GM19043 (cell line): ENCODE measurements around the gene NOPCHAP1.
"Not testable (repeated sequence)": the region's sequence is repeated elsewhere in the genome, so short reads cannot be mapped to it uniquely, and the experiment has no call there.

Experiments used
- ATAC-seq: cut with Tn5 transposase; IDR thresholded peaks from one replicate; pipeline ENCODE4 v1.9.1; 2021; ENCODE audit warnings: low read depth; ENCODE audit not compliant: unreplicated experiment

NOPCHAP1 gene, protein sequence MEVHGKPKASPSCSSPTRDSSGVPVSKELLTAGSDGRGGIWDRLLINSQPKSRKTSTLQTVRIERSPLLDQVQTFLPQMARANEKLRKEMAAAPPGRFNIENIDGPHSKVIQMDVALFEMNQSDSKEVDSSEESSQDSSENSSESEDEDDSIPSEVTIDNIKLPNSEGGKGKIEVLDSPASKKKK

DNA sequence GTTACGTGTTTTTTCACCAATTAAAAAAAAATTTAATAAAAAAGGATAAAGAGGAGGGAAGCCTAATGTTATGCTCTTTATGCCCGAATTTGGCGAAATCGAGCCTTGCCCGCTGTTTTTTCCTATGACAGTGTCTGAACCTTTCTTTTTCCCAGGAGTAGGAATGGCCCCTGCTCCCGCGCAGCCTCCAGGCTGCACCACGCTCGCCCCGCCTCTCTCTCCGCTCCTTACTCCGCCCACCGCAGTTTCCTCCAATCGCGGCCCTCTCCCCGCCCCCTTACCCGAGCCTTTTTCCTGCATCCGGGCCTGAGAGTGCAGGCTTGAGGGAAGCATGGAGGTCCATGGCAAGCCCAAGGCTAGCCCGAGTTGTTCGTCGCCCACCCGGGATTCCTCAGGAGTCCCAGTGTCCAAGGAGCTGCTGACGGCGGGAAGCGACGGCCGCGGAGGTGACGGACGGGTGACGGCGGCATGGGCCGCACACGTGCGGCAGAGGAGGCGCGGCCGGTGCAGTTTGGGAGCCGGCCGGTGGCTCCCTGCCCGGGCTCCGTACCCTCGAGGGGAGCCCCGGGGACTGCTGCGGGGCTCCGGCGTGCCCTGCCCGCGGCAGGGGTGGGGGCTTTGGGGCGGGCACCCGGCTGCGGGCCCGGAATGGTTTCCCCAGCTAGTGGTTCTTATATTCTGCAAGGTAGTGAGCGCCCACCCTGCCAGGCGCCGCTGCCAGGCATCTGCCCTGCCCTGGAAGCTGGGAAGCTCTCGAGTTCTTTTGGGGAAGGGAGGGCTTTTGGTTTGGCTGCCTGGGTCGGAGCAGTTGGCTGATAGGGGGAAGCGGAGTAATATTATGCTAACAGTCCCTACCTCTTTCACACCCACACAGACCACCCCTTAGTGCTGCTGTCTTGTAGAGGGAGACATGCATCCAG is at the start of gene NOPCHAP1:
NOPCHAP1 (plus strand) TSS at position 295 of the 920 bp plus-strand sequence; CDS start at position 332, 37 bp downstream.
- peak; percentile 95 for ATAC-seq

DNA sequence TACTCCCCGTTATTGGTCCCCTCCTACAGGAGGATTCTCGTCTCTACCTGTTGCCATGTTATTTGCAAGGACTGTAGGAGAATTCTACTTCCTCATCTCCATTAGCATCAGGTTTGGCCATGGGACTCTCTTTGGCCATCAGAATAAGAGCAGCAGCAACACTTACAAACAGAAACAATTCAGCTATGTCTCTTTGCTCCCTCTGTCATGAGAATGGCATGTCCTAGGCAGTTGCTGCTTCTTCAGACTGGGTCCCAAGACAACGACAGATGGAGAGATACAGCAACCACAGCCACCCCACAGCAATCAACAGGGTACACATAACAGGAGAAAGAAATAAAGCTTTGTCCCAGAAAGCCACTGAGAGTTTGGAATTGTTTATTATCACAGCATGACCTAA is 47.7 kb upstream of the NOPCHAP1 start:
- ATAC-seq = no peak

DNA sequence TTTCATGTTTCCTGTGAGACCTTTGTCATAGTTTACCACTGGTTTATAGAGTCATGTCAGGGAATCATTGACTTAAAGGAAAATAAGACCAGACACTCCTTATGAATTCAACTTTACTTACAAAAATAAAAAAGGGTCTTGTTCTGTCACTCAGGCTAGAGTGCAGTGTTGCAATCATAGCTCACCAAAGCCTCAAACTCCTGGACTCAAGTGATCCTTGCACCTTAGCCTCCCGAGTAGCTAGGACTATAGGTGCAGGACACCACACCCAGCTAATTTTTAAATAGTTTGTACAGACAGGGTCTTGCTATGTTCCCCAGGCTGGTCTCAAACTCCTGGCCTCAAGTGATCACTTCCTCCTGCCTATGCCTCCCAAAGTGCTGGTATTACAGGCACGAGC is 47.0 kb upstream of the NOPCHAP1 start:
- ATAC-seq = no peak

DNA sequence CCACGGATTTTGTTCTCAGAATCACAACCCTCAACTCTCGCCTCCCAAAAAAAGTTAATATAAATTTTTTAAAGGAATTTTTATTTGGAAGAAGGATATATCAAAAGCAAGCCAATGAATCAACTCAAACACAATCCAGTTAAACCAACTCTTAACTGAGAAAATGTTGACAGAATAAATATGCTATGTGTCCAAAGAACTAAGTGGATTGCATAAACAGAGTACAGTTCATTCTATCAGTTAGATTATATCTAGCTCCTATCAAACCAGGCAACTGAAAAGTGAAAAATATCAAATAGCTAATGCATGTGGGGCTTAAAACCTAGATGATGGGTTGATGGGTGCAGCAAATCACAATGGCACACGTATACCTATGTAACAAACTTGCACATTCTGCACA is 44.7 kb upstream of the NOPCHAP1 start:
- no peak for ATAC-seq

DNA sequence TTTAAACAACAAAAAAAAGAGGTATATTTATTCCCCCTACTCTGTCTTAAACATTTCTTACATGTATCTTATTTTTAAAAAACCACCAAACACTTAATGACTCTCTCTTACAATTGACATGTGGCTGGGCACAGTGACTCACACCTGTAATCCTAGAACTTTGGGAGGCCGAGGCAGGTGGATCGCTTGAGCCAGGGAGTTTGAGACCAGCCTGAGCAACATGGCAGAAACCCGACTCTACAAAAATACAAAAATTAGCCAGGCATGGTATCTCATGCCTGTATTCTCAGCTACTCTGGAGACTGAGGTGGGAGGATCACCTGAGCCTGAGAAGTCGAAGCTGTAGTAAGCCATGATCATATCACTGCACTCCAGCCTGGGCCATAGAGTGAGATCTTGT is 44.0 kb upstream of the NOPCHAP1 start:
- ATAC-seq = no peak

DNA sequence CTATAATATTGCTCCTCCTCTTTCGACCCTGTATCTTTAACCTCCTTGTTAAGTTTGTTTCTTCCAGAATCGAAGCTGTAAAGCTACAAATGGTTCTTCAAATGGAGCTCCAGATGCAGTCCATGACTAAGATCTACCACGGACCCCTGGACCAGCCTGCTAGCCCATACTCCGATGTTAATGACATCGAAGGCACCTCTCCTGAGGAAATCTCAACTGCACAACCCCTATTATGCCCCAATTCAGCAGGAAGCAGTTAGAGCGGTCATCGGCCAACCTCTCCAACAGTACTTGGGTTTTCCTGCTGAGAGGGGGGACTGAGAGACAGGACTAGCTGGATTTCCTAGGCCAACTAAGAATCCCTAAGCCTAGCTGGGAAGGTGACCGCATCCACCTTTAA is 42.7 kb upstream of the NOPCHAP1 start:
- ATAC-seq = not testable (repeated sequence)

DNA sequence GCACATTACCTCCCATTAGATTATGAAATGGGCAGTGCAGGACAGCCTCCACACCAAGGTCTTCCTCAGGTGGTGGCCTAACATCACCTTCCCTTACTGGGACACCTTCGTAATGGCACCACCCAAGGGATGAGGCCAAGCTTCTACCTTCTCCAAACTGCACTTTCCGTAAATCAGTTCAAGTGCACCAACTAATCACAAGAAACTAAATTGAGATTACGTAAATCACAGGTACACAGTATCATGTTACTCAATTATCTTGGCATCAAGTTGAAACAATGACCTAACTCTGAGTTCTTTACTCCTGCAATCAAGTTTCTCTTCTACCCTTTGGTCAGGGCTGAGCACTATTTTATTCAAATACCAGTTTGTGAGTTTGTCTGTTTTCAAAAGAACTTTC is 41.9 kb upstream of the NOPCHAP1 start:
- ATAC-seq = no peak

DNA sequence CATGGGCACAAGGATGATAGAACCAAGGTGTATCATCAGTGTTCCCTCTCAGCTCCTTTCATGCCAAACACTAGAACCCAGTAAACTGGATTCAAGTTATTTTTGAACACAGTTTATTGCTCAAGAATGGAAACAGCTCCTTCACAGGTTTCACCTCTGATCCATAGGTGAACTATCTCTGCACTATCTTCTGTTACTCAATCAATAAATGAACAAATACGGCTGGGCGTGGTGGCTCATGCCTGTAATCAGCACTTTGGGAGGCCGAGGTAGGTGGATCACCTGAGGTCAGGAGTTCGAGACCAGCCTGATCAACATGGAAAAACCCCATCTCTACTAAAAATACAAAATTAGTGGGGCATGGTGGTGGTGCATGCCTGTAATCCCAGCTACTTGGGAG is 37.4 kb upstream of the NOPCHAP1 start:
- ATAC-seq = not testable (repeated sequence)

DNA sequence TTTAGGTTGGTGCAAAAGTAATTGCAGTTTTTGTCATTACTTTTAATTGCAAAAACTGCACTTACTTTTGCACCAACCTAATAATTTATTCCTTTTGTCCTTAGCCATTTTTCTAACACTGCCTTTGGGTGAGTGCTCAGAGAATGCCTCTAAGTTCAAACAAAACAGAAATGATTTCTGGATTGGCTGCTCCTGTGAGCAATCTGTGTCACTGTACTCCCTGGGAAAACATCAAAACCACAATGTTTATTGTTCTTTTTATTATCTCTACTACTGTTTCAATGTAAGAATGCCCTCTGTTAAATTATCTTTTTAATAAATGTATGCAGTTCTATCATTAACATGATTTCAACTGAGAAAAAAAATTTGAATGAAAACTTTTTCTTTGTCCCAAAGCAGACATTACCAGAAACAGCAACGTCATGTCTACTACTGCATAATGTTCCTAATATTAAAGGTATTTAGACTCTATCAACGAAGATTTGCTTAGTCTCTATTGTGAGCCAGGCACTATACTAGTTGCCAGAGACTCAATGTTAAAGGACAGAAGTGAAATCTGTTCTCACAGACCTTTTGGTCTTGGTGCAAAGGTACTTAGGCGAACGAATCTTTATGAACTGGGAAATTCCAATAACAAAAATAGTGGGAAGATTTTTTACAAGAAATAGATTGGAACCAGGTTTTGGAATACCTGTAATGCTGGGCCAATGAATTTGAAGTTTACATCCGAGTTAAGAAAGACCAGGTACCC is 34.2 kb upstream of the NOPCHAP1 start:
- no peak for ATAC-seq

DNA sequence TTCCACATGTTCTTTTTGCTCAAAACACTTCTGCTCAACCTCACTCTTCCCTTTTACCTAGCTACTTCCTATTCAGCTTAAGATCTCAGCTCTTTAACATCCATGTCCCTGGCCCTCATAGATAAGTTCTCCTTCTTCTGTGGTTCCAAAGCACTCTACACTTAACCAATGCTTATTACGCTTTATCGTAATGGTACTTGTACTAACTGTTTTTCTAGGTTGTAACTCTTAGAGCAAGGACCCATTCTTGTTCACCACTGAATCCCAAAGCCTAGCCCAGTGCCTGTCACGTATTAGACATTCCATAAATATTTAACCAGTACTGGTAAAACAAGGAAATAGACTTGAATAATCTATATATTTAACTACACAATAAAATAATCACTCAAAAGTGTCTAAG is 33.3 kb upstream of the NOPCHAP1 start:
- no peak for ATAC-seq

DNA sequence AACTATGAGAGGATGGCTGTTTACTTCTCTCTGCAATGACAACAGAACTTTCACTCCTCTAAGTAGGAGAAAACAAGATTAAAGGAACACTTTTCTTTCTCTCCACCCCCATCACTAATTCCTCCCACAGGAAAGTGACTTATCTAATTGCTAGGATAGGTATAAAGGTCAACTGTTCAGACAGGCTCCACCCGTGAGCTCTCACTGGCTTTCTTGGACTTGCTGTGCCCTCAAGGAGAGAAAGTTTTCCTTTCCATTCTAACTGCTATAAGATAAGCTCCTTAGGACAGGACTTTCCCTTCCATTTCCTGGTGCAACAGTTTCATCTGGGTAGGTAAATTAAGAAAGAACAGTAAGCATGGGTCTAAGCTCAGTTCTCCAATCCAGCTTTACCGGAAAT is 32.8 kb upstream of the NOPCHAP1 start:
- no peak for ATAC-seq

DNA sequence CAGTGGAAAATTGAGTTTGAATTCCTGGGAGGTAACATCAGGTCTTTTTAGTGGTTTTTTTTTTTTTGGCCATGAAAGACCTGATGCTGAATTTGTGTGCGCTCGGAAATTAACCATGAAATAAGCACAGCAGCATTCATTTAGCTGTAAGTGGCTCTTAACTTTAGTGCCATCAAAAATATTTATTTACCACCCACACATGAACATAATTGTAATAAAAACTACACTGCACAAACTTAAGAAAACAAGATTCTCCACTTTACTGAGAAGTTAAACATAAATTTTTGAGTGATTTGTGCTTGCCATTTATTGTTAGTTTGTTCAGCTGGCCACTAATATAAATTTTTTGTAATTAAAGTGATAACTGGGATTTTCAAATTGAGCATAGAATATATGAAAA is 30.4 kb upstream of the NOPCHAP1 start:
- ATAC-seq = no peak

DNA sequence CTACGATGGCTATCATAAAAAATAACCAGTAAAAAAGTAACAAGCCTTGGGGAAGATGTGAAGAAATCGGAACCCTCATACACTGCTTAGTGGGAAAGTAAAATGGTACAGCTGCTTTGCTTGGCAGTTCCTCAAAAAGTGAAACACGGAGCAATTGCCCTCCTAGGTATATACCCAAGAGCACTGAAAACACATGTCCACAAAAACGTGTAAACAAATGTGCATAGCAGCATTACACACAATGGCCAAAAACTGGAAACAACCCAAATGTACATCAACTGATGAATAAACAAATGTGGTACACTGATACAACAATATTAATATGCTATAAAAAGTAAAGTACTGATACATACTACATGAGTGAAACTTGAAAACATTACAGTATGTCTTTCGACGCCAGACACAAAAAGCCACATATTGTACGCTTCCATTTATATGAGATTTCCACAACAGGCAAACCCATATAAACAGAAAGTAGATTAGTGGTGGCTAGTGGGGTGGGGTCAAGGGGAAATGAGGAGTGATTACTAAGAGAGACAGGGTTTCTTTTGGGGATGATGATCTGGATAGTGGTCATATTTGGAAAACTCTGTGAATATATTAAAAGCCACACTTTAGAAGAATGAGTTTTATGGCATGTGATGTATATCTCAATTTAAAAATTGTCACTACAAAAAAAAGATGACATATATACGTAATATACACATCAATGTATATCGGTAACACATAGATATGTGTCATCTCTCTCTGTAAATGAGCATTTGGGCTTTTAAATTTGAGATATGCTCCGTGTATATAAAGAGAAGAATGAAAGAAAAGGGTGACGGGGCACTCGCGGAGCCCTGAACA is 29.0 kb upstream of the NOPCHAP1 start:
- ATAC-seq = no peak

DNA sequence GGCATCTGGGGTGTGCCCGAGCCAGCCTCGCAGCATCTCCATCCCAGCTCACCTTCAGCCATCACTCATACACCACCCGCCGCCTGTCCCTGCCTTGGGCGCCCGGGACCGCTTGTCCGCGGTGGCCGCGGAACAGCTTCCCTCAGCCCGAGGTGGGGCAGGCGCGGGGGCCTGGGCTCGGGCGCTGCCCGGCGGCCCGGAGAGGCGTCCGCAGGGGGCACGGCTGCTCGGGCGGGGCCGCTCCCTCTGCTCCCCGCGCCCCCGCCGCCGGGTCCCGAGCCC is 28.5 kb upstream of the NOPCHAP1 start:
- ATAC-seq = peak; percentile 29

DNA sequence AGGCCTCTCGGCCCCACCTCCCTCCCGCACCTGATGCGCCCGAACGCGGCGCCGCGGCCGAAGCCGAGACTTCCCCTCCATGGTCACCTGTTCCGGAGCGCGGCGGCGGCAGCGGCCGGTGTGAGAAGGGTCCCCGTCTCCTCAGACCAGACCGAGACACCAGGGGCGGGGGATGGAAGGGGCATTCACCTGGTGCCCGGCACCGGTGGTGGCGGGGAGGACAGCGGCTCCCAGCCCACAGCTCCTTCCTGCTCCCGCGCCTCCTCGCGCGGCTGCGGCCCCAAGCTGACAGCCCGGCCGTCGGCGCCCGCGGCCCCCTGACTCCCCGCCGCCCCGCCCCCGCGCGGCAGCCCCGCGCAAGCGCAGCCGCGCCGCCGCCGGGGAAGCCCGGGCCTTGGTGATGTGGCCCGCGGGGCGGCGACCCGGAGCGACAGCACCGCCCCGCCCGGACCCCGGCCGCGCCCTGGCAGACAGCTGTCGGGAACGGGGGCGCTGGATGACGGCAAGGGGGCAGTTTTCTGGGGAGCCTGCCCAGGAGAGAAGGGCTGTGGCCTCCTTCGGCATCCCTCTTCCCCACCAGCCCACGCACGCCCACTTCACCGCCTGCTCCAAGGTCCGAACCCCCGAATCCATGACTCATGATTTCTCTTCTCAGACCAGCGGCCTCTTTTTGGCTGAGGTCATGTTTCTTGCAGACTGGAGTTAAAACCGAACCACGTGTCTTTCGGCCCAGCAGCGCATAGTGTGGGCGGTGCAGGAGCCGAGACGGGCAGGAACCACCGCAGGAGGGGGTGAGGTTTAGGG is 27.9 kb upstream of the NOPCHAP1 start, which contains the start of gene SLC41A2:
SLC41A2 (minus strand) TSS at position 290 of the 804 bp plus-strand sequence. CDS start 29,763 bp downstream, outside the sequence.
- ATAC-seq = peak; percentile 70

DNA sequence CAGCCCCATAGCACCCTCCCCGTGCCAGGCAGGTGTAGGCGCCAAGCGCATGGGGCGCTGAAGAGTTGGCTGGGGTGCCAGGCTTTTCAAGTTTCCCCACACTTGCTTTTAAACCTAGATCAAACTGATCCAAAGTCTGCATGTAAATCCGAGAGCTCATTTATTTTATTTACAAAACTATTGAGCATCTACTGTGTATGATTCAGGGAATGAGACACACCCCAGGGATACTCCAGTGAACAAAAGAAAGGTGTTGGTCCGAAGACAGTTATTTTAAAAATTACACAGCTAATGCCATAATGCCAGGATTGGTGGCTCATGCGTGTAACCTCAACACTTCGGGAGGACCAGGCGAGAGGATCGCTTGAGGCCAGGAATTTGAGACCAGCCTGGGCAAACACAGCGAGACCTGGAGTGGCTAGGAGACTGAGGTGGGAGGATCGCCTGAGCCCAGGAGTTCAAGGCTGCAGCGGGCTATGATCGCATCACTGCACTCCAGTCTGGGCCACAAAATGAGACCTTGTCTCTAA is 27.2 kb upstream of the NOPCHAP1 start:
- ATAC-seq = no peak

DNA sequence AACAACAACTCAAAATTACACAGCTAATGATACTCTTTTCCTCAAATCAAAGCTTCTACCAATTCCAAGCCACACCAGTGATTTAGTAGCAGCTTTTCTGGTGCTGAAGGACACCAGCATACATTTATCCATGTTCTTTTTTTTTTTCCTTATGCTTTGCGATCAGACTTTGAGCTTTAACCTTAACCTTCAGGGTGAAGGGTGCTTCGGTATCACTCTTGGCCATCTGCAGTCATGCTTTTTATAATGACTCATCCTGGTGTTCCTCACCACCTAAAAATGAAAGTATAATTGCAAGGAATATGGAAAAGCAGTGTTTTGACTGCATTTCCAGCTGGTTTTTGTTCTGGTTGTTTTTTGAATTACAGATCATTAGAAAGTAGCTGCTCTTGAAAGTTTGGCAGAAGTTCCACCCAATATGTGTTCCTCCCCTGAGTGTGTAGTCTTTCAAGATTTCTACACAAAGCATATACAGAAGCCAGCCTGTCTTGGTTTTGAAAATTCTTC is 26.7 kb upstream of the NOPCHAP1 start:
- no peak for ATAC-seq

DNA sequence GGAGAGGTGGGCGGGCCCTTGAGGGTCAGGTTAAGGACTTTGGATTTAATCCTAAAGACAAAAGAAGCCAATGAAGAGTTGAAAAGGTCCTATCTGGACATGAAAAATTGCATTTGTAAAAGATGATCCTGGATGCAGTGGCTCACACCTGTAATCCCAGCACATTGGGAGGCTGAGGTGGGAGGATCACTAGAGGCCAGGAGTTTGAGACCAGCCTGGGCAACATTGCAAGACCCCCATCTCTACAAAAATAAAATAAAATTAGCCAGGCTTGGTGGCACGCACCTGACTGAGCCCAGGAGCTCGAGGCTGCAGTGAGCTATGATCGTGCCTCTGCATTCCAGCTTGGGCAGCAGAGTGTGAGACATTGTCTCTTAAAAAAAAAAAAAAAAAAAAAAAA is 25.7 kb upstream of the NOPCHAP1 start:
- no peak for ATAC-seq

DNA sequence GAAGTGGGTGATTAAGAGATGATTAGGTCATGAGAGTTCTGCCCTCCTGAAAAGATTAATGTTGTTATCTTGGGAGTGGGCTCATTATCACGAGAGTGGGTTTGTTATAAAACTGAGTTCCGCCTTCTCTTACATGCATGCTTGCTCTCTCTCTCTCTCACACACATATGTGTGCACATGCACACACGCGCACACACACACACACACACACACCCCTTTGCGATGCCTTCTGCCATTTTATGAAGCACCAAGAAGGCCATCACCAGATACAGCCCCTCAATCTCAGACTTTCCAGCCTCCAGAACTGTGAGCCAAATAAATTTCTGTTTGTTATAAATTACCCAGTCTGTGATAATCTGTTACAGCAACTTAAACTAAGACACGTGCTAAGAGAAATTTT is 22.4 kb upstream of the NOPCHAP1 start:
- no peak for ATAC-seq
